T-helper 1 cell treated with Interleukin-12 subunit alpha and Interleukin-12 subunit beta and Interleukin-4 antibody, amounts not matched to agents 30 ng/mL and 1 ng/mL, for 36 hours (primary cell): ENCODE measurements around the gene MSMO1. TPM values are rescaled to one million over a fixed set of nuclear protein-coding genes. Genes with fewer than 3 reads are reported as not detected.

Experiments used
- intact Hi-C: fragments of 100-400 bp; cut with micrococcal nuclease; formaldehyde crosslinking; loops from one replicate; pipeline ENCODE4 v1.15.1; 2024
- total RNA-seq: library from RNA; stranded (reverse); gene quantifications from 2 replicates; pipeline ENCODE4 v1.2.3, GENCODE V29; 2022

The MSMO1 gene
- total RNA-seq, 1 donor from 2014 or later: 53.9 TPM

GRCh38 chr4:165351359-165352130 lies 24.1 kb downstream of the MSMO1 start:
- intact Hi-C loops: loop anchor here (2.0 kb wide), 1 partner anchor 113 kb away; no protein-coding TSS in a partner anchor

GRCh38 chr4:165355900-165356300 lies 28.4 kb downstream of the MSMO1 start:
- intact Hi-C loops: no loop called here

GRCh38 chr4:165359506-165359905 lies 32.0 kb downstream of the MSMO1 start:
- intact Hi-C loops: no loop called here

GRCh38 chr4:165360041-165360695 lies 32.7 kb downstream of the MSMO1 start:
- intact Hi-C loops: no loop called here

- intact Hi-C loops: no loop called here
Measured at GRCh38 chr4:165360985-165361670, 33.7 kb downstream of the MSMO1 start.

GRCh38 chr4:165361810-165362209 lies 34.3 kb downstream of the MSMO1 start:
- intact Hi-C loops: no loop called here

GRCh38 chr4:165364452-165365080 lies 37.1 kb downstream of the MSMO1 start:
- intact Hi-C loops: no loop called here

GRCh38 chr4:165367040-165367439 lies 39.6 kb downstream of the MSMO1 start:
- intact Hi-C loops: no loop called here

GRCh38 chr4:165368114-165368513 lies 40.6 kb downstream of the MSMO1 start:
- intact Hi-C loops: no loop called here

GRCh38 chr4:165368567-165368966 lies 41.1 kb downstream of the MSMO1 start:
- intact Hi-C loops: no loop called here

- intact Hi-C loops: no loop called here
Measured at GRCh38 chr4:165369522-165369921, 42.1 kb downstream of the MSMO1 start.

- intact Hi-C loops: no loop called here
Measured at GRCh38 chr4:165370530-165370929, 43.1 kb downstream of the MSMO1 start.

GRCh38 chr4:165375465-165375864 lies 48.0 kb downstream of the MSMO1 start:
- intact Hi-C loops: no loop called here

- intact Hi-C loops: no loop called here
Measured at GRCh38 chr4:165378398-165378744, 50.9 kb downstream of the MSMO1 start.

GRCh38 chr4:165378745-165379677 lies 51.5 kb downstream of the MSMO1 start, which contains the start of gene CPE:
Gene CPE, plus strand, starts transcription at chr4:165379008. Its CDS starts 214 bp downstream, at chr4:165379222.
- intact Hi-C loops: no loop called here

GRCh38 chr4:165379678-165380064 lies 52.2 kb downstream of the MSMO1 start:
- intact Hi-C loops: loop anchor here (5.0 kb wide), 1 partner anchor 83 kb away; no protein-coding TSS in a partner anchor

- intact Hi-C loops: loop anchor here (5.0 kb wide), 1 partner anchor 81 kb away; no protein-coding TSS in a partner anchor
Measured at GRCh38 chr4:165380805-165381204, 53.3 kb downstream of the MSMO1 start.

GRCh38 chr4:165381821-165382373 lies 54.4 kb downstream of the MSMO1 start:
- intact Hi-C loops: loop anchor here (5.0 kb wide), 1 partner anchor 80 kb away; no protein-coding TSS in a partner anchor

- intact Hi-C loops: loop anchor here (5.0 kb wide), 1 partner anchor 80 kb away; no protein-coding TSS in a partner anchor
Measured at GRCh38 chr4:165382640-165383039, 55.2 kb downstream of the MSMO1 start.

- intact Hi-C loops: loop anchor here (5.0 kb wide), 1 partner anchor 79 kb away; no protein-coding TSS in a partner anchor
Measured at GRCh38 chr4:165383591-165384073, 56.2 kb downstream of the MSMO1 start.
